H1 (cell line): Measurements from ENCODE around the gene ENO3. TPM values are rescaled to one million over a fixed set of nuclear protein-coding genes. Genes with fewer than 3 reads are reported as not detected.

ENCODE experiments used
- CTCF ChIA-PET: fragments of 300-600 bp; sonication (Branson Sonifier 250); formaldehyde crosslinking; loops from one replicate; lab custom pipeline; 2021; ENCODE audit not compliant: partially characterized antibody; lab: Charles Lee
- POLR2A ChIA-PET: fragments of 300-600 bp; sonication (Branson Sonifier 250); formaldehyde crosslinking; loops from one replicate; lab custom pipeline; 2021; ENCODE audit warnings: inconsistent platforms; ENCODE audit not compliant: partially characterized antibody; lab: Charles Lee
- DNase-seq, 2 experiments: peaks; one replicate each; pipeline versions ENCODE4 v3.0.0 to v3.0.0-alpha.2; 2010 to 2022; ENCODE audit warnings: low spot score in 2 of 2, low read depth in 1 of 2, mixed read lengths in 1 of 2
- FAIRE-seq: peaks from 2 replicates; lab custom pipeline; 2011; peaks lifted over from hg19 to GRCh38; lab: Jason Lieb, UNC
- H2AFZ ChIP-seq: 2 replicates; pipeline ENCODE4 v1.8.1; 2012; ENCODE audit warnings: low read length, inconsistent platforms
- H2AK5ac ChIP-seq: 2 replicates; pipeline ENCODE4 v1.6.1; 2013; ENCODE audit warnings: low read depth, low read length
- H2BK120ac ChIP-seq: replicated peaks from 2 replicates; pipeline ENCODE3; 2013; ENCODE audit warnings: low read depth, low read length, inconsistent platforms
- H2BK12ac ChIP-seq: 2 replicates; pipeline ENCODE4 v1.6.1; 2013; ENCODE audit warnings: low read depth, low read length
- H2BK15ac ChIP-seq: 2 replicates; pipeline ENCODE4 v1.6.1; 2013; ENCODE audit warnings: low read length
- H2BK20ac ChIP-seq: 2 replicates; pipeline ENCODE4 v1.6.1; 2013; ENCODE audit warnings: low read length
- H2BK5ac ChIP-seq: 2 replicates; pipeline ENCODE4 v1.6.1; 2013; ENCODE audit warnings: low read depth, low read length
- H3K14ac ChIP-seq: 2 replicates; pipeline ENCODE4 v1.6.1; 2013; ENCODE audit warnings: inconsistent platforms; ENCODE audit not compliant: insufficient read length
- H3K18ac ChIP-seq: 2 replicates; pipeline ENCODE4 v1.6.1; 2013; ENCODE audit warnings: low read length; ENCODE audit errors: extremely low read depth
- H3K23ac ChIP-seq: 2 replicates; pipeline ENCODE4 v1.6.1; 2013; ENCODE audit warnings: inconsistent platforms; ENCODE audit not compliant: insufficient read length
- H3K23me2 ChIP-seq: 2 replicates; pipeline ENCODE4 v1.6.1; 2013; ENCODE audit warnings: low read depth, low read length
- H3K27ac ChIP-seq: 2 replicates; pipeline ENCODE4 v1.6.1; 2011; ENCODE audit warnings: low read depth, low read length, inconsistent platforms
- H3K27me3 ChIP-seq, 4 experiments: replicated peaks in 1 of 4; 1 replicate in 1 of 4; 2 replicates in 3 of 4; pipeline versions ENCODE4 v1.6.1 to v1.8.1; 2011 to 2013; ENCODE audit warnings: low read length in 3 of 4, mild to moderate bottlenecking in 3 of 4, inconsistent platforms in 2 of 4, mixed read lengths in 2 of 4, moderate library complexity in 1 of 4; ENCODE audit not compliant: control insufficient read depth in 3 of 4, insufficient read depth in 3 of 4; ENCODE audit errors: extremely low read depth in 1 of 4
- H3K36me3 ChIP-seq, 4 experiments: 2 replicates each; pipeline versions ENCODE4 v1.6.1 to v1.8.1; 2011 to 2013; ENCODE audit warnings: mild to moderate bottlenecking in 4 of 4, low read length in 3 of 4, moderate library complexity in 2 of 4, control low read depth in 1 of 4, inconsistent platforms in 1 of 4; ENCODE audit not compliant: insufficient read depth in 4 of 4, control insufficient read depth in 2 of 4
- H3K4ac ChIP-seq: replicated peaks from 2 replicates; pipeline ENCODE3; 2013; ENCODE audit warnings: low read length, low read depth, mixed read lengths, inconsistent platforms; ENCODE audit not compliant: insufficient read length
- H3K4me1 ChIP-seq, 4 experiments: replicated peaks in 1 of 4; 1 replicate in 1 of 4; 2 replicates in 3 of 4; pipeline versions ENCODE4 v1.6.1 to v1.8.1; 2011 to 2013; ENCODE audit warnings: low read length in 3 of 4, inconsistent platforms in 2 of 4, mixed read lengths in 1 of 4; ENCODE audit not compliant: insufficient read depth in 4 of 4, control insufficient read depth in 3 of 4
- H3K4me2 ChIP-seq, 2 experiments: 2 replicates each; pipeline versions ENCODE4 v1.6.1 to v1.8.1; 2011 to 2013; ENCODE audit warnings: low read depth in 2 of 2, low read length in 2 of 2, control low read depth in 1 of 2, inconsistent platforms in 1 of 2, mild to moderate bottlenecking in 1 of 2; ENCODE audit not compliant: insufficient read depth in 1 of 2
- H3K4me3 ChIP-seq, 4 experiments: fragments of 200-600, 300-600 bp in 1 of 4; sonication (generic), shearing (Covaris generic), sonication (Bioruptor Twin) in 1 of 4; 2 replicates each; pipeline versions ENCODE4 v1.5.1 to v1.8.1; 2011 to 2016; ENCODE audit warnings: low read length in 4 of 4, low read depth in 3 of 4, control low read depth in 2 of 4, inconsistent platforms in 2 of 4, mild to moderate bottlenecking in 2 of 4, mixed read lengths in 1 of 4, moderate library complexity in 1 of 4; ENCODE audit not compliant: insufficient read depth in 2 of 4; ENCODE audit errors: extremely low read depth in 1 of 4
- H3K56ac ChIP-seq: replicated peaks from 2 replicates; pipeline ENCODE3; 2013; ENCODE audit warnings: low read depth, mild to moderate bottlenecking, mixed read lengths, low read length, inconsistent platforms; ENCODE audit not compliant: insufficient read length
- H3K79me1 ChIP-seq: 2 replicates; pipeline ENCODE4 v1.6.1; 2013; ENCODE audit warnings: low read depth, low read length, control low read depth
- H3K79me2 ChIP-seq, 2 experiments: 2 replicates each; pipeline versions ENCODE4 v1.6.1 to v1.8.1; 2012 to 2013; ENCODE audit warnings: low read length in 2 of 2, mild to moderate bottlenecking in 2 of 2, inconsistent platforms in 1 of 2; ENCODE audit not compliant: insufficient read depth in 2 of 2, control insufficient read depth in 1 of 2
- H3K9ac ChIP-seq, 4 experiments: replicated peaks in 1 of 4; 1 replicate in 1 of 4; 2 replicates in 3 of 4; pipeline versions ENCODE4 v1.6.1 to v1.8.1; 2011 to 2013; ENCODE audit warnings: low read depth in 3 of 4, low read length in 3 of 4, control low read depth in 2 of 4, mild to moderate bottlenecking in 2 of 4, moderate library complexity in 2 of 4, inconsistent platforms in 1 of 4; ENCODE audit errors: extremely low read depth in 1 of 4
- H3K9me3 ChIP-seq, 2 experiments: 2 replicates each; pipeline versions ENCODE4 v1.6.1 to v1.8.1; 2012 to 2013; ENCODE audit warnings: mild to moderate bottlenecking in 2 of 2, moderate library complexity in 2 of 2, control low read depth in 1 of 2, inconsistent platforms in 1 of 2, low read depth in 1 of 2, low read length in 1 of 2, mixed read lengths in 1 of 2; ENCODE audit not compliant: insufficient read depth in 2 of 2
- H4K20me1 ChIP-seq, 2 experiments: replicated peaks in 1 of 2; 2 replicates each; pipeline versions ENCODE3 to v1.8.1; 2011 to 2013; ENCODE audit warnings: inconsistent platforms in 2 of 2, low read length in 2 of 2, mild to moderate bottlenecking in 1 of 2; ENCODE audit not compliant: insufficient read depth in 2 of 2, control insufficient read depth in 1 of 2
- H4K5ac ChIP-seq: 2 replicates; pipeline ENCODE4 v1.6.1; 2013; ENCODE audit warnings: low read length, low read depth, mixed read lengths, inconsistent platforms; ENCODE audit not compliant: insufficient read length
- H4K8ac ChIP-seq: 2 replicates; pipeline ENCODE4 v1.8.0; 2013; ENCODE audit warnings: mild to moderate bottlenecking, moderate library complexity, low read length, inconsistent platforms; ENCODE audit not compliant: insufficient read depth; ENCODE audit errors: extremely low read depth
- H4K91ac ChIP-seq: replicated peaks from 2 replicates; pipeline ENCODE3; 2013; ENCODE audit warnings: low read length, mixed read lengths, inconsistent platforms; ENCODE audit not compliant: insufficient read length
- ASH2L ChIP-seq: fragments of 200-600, 300-600 bp; sonication (generic); IDR thresholded peaks from one replicate; pipeline ENCODE4 v1.7.1; 2017; ENCODE audit warnings: low read length
- BACH1 ChIP-seq: IDR thresholded peaks from 2 replicates; pipeline ENCODE4 v1.6.1; 2012; ENCODE audit warnings: low read length, improper control_type of control experiment
- CEBPB ChIP-seq: IDR thresholded peaks from 2 replicates; pipeline ENCODE4 v1.6.1; 2012; ENCODE audit warnings: low read depth, low read length
- CHD1 ChIP-seq: IDR thresholded peaks from 2 replicates; pipeline ENCODE4 v1.6.1; 2012; ENCODE audit warnings: low read depth, low read length, improper control_type of control experiment
- CREB1 ChIP-seq: IDR thresholded peaks from 2 replicates; pipeline ENCODE4 v1.6.1; 2012; ENCODE audit warnings: inconsistent platforms
- CTBP2 ChIP-seq: IDR thresholded peaks from 2 replicates; pipeline ENCODE4 v1.7.0; 2011; ENCODE audit warnings: borderline replicate concordance, mild to moderate bottlenecking, moderate library complexity, mixed read lengths, low read length; ENCODE audit not compliant: insufficient read depth, insufficient read length
- GTF2F1 ChIP-seq: IDR thresholded peaks from 2 replicates; pipeline ENCODE4 v1.6.1; 2012; ENCODE audit warnings: low read depth, low read length, improper control_type of control experiment, borderline replicate concordance
- KDM4A ChIP-seq: IDR thresholded peaks from one replicate; pipeline ENCODE4 v1.7.1; 2012; ENCODE audit warnings: low read depth, mild to moderate bottlenecking, moderate library complexity, low read length, inconsistent platforms; ENCODE audit not compliant: severe bottlenecking
- PHF8 ChIP-seq: fragments of 200-600 bp; sonication (generic); conservative IDR thresholded peaks from 2 replicates; pipeline ENCODE4 v1.7.1; 2012; ENCODE audit warnings: low read depth, mild to moderate bottlenecking, inconsistent platforms, low read length, moderate library complexity
- POLR2AphosphoS5 ChIP-seq: IDR thresholded peaks from 2 replicates; pipeline ENCODE4 v1.6.1; 2011; ENCODE audit warnings: low read depth, low read length
- RBBP5 ChIP-seq: IDR thresholded peaks from 2 replicates; pipeline ENCODE4 v1.7.1; 2012; ENCODE audit warnings: low read depth, mild to moderate bottlenecking, inconsistent platforms, low read length, moderate library complexity, borderline replicate concordance
- SP4 ChIP-seq: IDR thresholded peaks from 2 replicates; pipeline ENCODE4 v1.6.1; 2012; ENCODE audit warnings: low read length, inconsistent platforms
- SUZ12 ChIP-seq: fragments of 200-600 bp; sonication (generic); IDR thresholded peaks from 2 replicates; pipeline ENCODE4 v1.6.1; 2012; ENCODE audit warnings: mild to moderate bottlenecking, inconsistent platforms, low read length, moderate library complexity, mixed read lengths
- TAF7 ChIP-seq: optimal IDR thresholded peaks from 2 replicates; pipeline ENCODE3; 2011; ENCODE audit warnings: low read depth, mild to moderate bottlenecking, inconsistent platforms, low read length, moderate library complexity, borderline replicate concordance
- WGBS, 2 experiments: shearing (Covaris generic) in 1 of 2; methylation state at CpG; one replicate each; pipeline versions ENCODE4 v1.1.6 to v1.1.7; 2013 to 2015; ENCODE audit warnings: low lambda C conversion rate in 2 of 2, mixed read lengths in 2 of 2, inconsistent platforms in 1 of 2, low coverage in 1 of 2, missing lambda C conversion rate in 1 of 2; ENCODE audit not compliant: insufficient replicate concordance in 2 of 2, insufficient coverage in 1 of 2, insufficient read length in 1 of 2; ENCODE audit errors: extremely low coverage in 1 of 2, missing lambda C conversion rate in 1 of 2; 5-methylcytosine and 5-hydroxymethylcytosine counted together
- polyA plus RNA-seq, 7 experiments: library from polyadenylated mRNA; depleted of rRNA in 3 of 7; stranded (reverse) in 5 of 7; unstranded in 2 of 7; fragments of >200 nt in 5 of 7; fragments of 200-250 nt in 2 of 7; gene quantifications; 1 replicate in 5 of 7; 2 replicates in 1 of 7; 4 replicates in 1 of 7; pipeline versions ENCODE4 v1.2.1 to v1.2.3, GENCODE V29; 2011 to 2013; ENCODE audit warnings: missing spikeins in 2 of 7, mixed read lengths in 2 of 7
- total RNA-seq: library from RNA; stranded (reverse); fragmentation: NEBNext Ultra II Directional; extraction: Animal tissue kit (Norgen Biotek cat#: 25700); gene quantifications from 2 replicates; pipeline ENCODE4 v1.2.1, GENCODE V29; 2021

ENO3 gene
- total and polyA plus RNA-seq, 2 of the 8 experiments (the other 6 are each of a cell fraction or from before 2014, with no cell fraction given) = 25.0 to 25.7 TPM

GRCh38 chr17:5002121-5002788, 51.3 kb downstream of the ENO3 start:
- H2BK20ac ChIP-seq = no peak overlapping the region
- WGBS, 2 experiments = 95% methylated on average over 20 of the region's 20 CpGs; no CpG with 5 or more reads in 1 of the 2 experiments
- no peak overlapping the region for H3K4ac ChIP-seq
- no peak overlapping the region for H3K4me2 ChIP-seq
- no peak overlapping the region for H2BK120ac ChIP-seq
- no peaks in the 10 kb centered on the region for H3K27me3 ChIP-seq
- no peak overlapping the region for H3K14ac ChIP-seq
- no peak overlapping the region for H2BK15ac ChIP-seq
- H3K4me1 ChIP-seq = peaks cover 4 to 17% (median 8%) of the 10 kb centered on the region in 4 experiments
- H3K4me3 ChIP-seq = no peak overlapping the region
- H2AFZ ChIP-seq = no peak overlapping the region
- H2AK5ac ChIP-seq = no peak overlapping the region
- H3K79me2 ChIP-seq = peaks cover 0 to 19% of the 10 kb centered on the region in 2 experiments; a peak in 2 of 4 replicates
- CTCF ChIA-PET = interaction anchor here (0.9 to 2.1 kb wide), 3 partner anchors 21 to 59 kb away, joined by 3 to 5 read pairs (median 3); partner anchors contain the start of gene SLC52A1
- H3K18ac ChIP-seq = no peak overlapping the region
- POLR2A ChIA-PET = interaction anchor here (0.7 to 1.9 kb wide), 6 partner anchors 8 to 55 kb away, joined by 3 to 8 read pairs (median 4); partner anchors contain the start of gene PFN1
- H3K36me3 ChIP-seq = peaks cover 31 to 57% (median 41%) of the 10 kb centered on the region in 4 experiments
- no peak overlapping the region for H4K5ac ChIP-seq
- peaks cover 2 to 14% of the 10 kb centered on the region in 2 experiments for H4K20me1 ChIP-seq
- H3K79me1 ChIP-seq = peaks cover 11% of the 10 kb centered on the region
- FAIRE-seq (no peak), DNase-seq (no peak)
- no peak overlapping the region; the same call in 1 of the 2 replicates for H4K8ac ChIP-seq
- H2BK12ac ChIP-seq = no peak overlapping the region
- no peak overlapping the region for H3K27ac ChIP-seq
- H3K9ac ChIP-seq = no peak overlapping the region
- H2BK5ac ChIP-seq = no peak overlapping the region
- no peaks in the 10 kb centered on the region for H3K9me3 ChIP-seq
- no peak overlapping the region for H4K91ac ChIP-seq
- H3K23ac ChIP-seq = no peak overlapping the region
- H3K56ac ChIP-seq = no peak overlapping the region
- peaks cover 5% of the 10 kb centered on the region for H3K23me2 ChIP-seq
- TF ChIP-seq RBBP5 = no peak
- TF ChIP-seq POLR2AphosphoS5 = no peak
- no peak for TF ChIP-seq CEBPB
- no peak for TF ChIP-seq ASH2L
- no peak for TF ChIP-seq SP4
- no peak for TF ChIP-seq CHD1
- no peak for TF ChIP-seq TAF7
- no peak for TF ChIP-seq PHF8
- no peak for TF ChIP-seq BACH1
- no peak for TF ChIP-seq GTF2F1
- TF ChIP-seq SUZ12 = no peak
- TF ChIP-seq CTBP2 = no peak
- TF ChIP-seq KDM4A = no peak
- TF ChIP-seq CREB1 = no peak
